Measurements from ENCODE around the gene CDHR5. TPM values are rescaled to one million over a fixed set of nuclear protein-coding genes. Genes with fewer than 3 reads are reported as not detected.
"Not testable (repeated sequence)": the region's sequence is repeated elsewhere in the genome, so short reads cannot be mapped to it uniquely, and the experiment has no call there.

The CDHR5 gene
- total RNA-seq, 2 donors from 2014 or later, result 0.13 to 0.27 TPM

DNA sequence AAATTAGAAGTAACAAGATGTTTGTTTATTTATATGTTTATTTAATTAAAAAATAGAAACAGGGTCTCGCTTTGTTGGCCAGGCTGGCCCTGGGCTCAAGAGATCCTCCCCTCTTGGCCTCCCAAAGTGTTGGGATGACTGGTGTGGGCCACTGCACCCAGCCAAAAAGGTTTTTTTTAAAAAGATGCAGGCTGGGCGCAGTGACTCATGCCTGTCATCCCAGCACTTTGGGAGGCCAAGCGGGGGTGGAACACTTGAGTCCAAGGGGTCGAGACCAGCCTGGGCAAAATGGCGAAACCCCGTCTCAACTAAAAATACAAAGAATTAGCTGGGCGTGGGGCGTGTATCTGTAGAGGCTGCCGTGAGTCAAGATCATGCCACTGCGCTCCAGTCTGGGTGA lies 25.7 kb upstream of the CDHR5 start:
- no peaks in the 10 kb centered on the region for H3K4me1 Mint-ChIP-seq
- no peak overlapping the region for H3K27ac ChIP-seq (ENCODE audit: low read depth, low read length)
- H3K36me3 Mint-ChIP-seq (ENCODE audit: low read depth), result peaks cover 57% of the 10 kb centered on the region
- no peak overlapping the region for H3K27ac Mint-ChIP-seq
- WGBS, 2 experiments (ENCODE audit: insufficient coverage in 1 of 2, insufficient read length in 1 of 2), result 97 to 98% methylated on average over 10 of the region's 10 CpGs
- peaks cover 28% of the 10 kb centered on the region for H3K36me3 ChIP-seq (ENCODE audit: control insufficient read depth, insufficient read depth, low read length)
- no peak overlapping the region for H3K9ac ChIP-seq (ENCODE audit: extremely low read depth, low read length, poor library complexity, severe bottlenecking)
- H3K4me3 Mint-ChIP-seq, result no peak overlapping the region
- H3K4me1 ChIP-seq (ENCODE audit: control insufficient read depth, insufficient read depth, low read length), result no peaks in the 10 kb centered on the region
- H3K4me3 ChIP-seq (ENCODE audit: low read length), result no peak overlapping the region
- H3K27me3 Mint-ChIP-seq (ENCODE audit: insufficient read depth), result no peaks in the 10 kb centered on the region
- H3K9me3 Mint-ChIP-seq, result no peaks in the 10 kb centered on the region
- no peak for DNase-seq
- no peaks in the 10 kb centered on the region for H3K9me3 ChIP-seq (ENCODE audit: control insufficient read depth, low read length)
- H3K27me3 ChIP-seq (ENCODE audit: control insufficient read depth, insufficient read depth, low read length, poor library complexity, severe bottlenecking), result no peaks in the 10 kb centered on the region
- TF ChIP-seq, protein P1, sequence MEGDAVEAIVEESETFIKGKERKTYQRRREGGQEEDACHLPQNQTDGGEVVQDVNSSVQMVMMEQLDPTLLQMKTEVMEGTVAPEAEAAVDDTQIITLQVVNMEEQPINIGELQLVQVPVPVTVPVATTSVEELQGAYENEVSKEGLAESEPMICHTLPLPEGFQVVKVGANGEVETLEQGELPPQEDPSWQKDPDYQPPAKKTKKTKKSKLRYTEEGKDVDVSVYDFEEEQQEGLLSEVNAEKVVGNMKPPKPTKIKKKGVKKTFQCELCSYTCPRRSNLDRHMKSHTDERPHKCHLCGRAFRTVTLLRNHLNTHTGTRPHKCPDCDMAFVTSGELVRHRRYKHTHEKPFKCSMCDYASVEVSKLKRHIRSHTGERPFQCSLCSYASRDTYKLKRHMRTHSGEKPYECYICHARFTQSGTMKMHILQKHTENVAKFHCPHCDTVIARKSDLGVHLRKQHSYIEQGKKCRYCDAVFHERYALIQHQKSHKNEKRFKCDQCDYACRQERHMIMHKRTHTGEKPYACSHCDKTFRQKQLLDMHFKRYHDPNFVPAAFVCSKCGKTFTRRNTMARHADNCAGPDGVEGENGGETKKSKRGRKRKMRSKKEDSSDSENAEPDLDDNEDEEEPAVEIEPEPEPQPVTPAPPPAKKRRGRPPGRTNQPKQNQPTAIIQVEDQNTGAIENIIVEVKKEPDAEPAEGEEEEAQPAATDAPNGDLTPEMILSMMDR (conservative IDR thresholded peaks at IDR 0.05), result no peak

DNA sequence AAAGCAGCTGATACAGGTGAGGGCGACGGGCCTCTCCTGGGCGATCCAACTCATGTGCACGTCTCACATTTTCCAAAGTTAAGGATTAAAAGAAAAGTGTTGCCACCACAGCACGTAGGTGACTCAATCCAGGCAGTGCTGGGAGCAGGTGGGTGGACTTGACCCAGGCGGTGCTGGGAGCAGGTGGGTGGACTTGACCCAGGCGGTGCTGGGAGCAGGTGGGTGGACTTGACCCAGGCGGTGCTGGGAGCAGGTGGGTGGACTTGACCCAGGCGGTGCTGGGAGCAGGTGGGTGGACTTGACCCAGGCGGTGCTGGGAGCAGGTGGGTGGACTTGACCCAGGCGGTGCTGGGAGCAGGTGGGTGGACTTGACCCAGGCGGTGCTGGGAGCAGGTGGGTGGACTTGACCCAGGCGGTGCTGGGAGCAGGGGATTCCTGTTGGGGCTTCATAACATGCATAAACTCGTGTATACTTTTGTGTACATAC lies 23.0 kb upstream of the CDHR5 start:
- H3K27me3 ChIP-seq (ENCODE audit: control insufficient read depth, insufficient read depth, low read length, poor library complexity, severe bottlenecking); H3K4me1 ChIP-seq (ENCODE audit: control insufficient read depth, insufficient read depth, low read length); H3K9me3 ChIP-seq (ENCODE audit: control insufficient read depth, low read length); DNase-seq; H3K4me1 Mint-ChIP-seq; H3K4me3 ChIP-seq (ENCODE audit: low read length); H3K27me3 Mint-ChIP-seq (ENCODE audit: insufficient read depth); H3K4me3 Mint-ChIP-seq; H3K9me3 Mint-ChIP-seq; H3K27ac Mint-ChIP-seq; H3K9ac ChIP-seq (ENCODE audit: extremely low read depth, low read length, poor library complexity, severe bottlenecking); H3K27ac ChIP-seq (ENCODE audit: low read depth, low read length): not testable (repeated sequence)
- WGBS, 2 experiments (ENCODE audit: insufficient coverage in 1 of 2, insufficient read length in 1 of 2), result 96 to 100% methylated on average over 4 to 10 of the region's 14 CpGs
- peaks cover 47% of the 10 kb centered on the region for H3K36me3 Mint-ChIP-seq (ENCODE audit: low read depth)
- peaks cover 19% of the 10 kb centered on the region for H3K36me3 ChIP-seq (ENCODE audit: control insufficient read depth, insufficient read depth, low read length)

DNA sequence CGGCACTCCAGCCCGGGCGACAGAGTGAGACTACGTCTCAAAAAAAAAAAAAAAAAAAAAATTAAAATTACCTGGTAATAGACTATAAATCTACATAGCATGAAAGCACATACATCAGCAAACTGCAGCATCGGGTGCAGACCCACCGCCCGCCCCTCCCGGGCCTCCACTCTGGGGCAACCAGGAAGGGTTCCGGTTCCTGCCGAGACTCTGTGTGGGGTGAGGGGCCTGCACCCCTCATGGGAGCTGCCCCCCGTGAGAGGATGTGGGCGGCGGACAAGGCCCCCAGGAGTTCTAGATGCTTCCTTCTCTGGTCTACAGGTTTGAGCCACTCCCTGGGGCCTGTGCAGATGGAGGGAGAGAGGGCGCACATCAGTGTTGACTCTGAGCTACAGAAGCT lies 21.5 kb upstream of the CDHR5 start:
- no peaks in the 10 kb centered on the region for H3K27me3 Mint-ChIP-seq (ENCODE audit: insufficient read depth)
- H3K4me3 ChIP-seq (ENCODE audit: low read length), result no peak overlapping the region

More for the DNA sequence above, 21.5 kb upstream of the CDHR5 start:
- no peaks in the 10 kb centered on the region for H3K9me3 Mint-ChIP-seq
- Histone ChIP-seq H3K9ac (ENCODE audit: extremely low read depth, low read length, poor library complexity, severe bottlenecking) (no peak overlapping the region), H3K4me1 (ENCODE audit: control insufficient read depth, insufficient read depth, low read length) (no peaks in the 10 kb centered on the region), H3K27ac (ENCODE audit: low read depth, low read length) (no peak overlapping the region), H3K9me3 (ENCODE audit: control insufficient read depth, low read length) (no peaks in the 10 kb centered on the region), H3K27me3 (ENCODE audit: control insufficient read depth, insufficient read depth, low read length, poor library complexity, severe bottlenecking) (peaks cover under 1% of the 10 kb centered on the region), H3K36me3 (ENCODE audit: control insufficient read depth, insufficient read depth, low read length) (peaks cover 13% of the 10 kb centered on the region)
- WGBS, 2 experiments (ENCODE audit: insufficient coverage in 1 of 2, insufficient read length in 1 of 2), result 92 to 100% methylated on average over 1 to 9 of the region's 14 CpGs
- DNase-seq, result no peak
- H3K36me3 Mint-ChIP-seq (ENCODE audit: low read depth), result peaks cover 38% of the 10 kb centered on the region
- H3K4me1 Mint-ChIP-seq, result no peaks in the 10 kb centered on the region
- H3K27ac Mint-ChIP-seq, result no peak overlapping the region
- TF ChIP-seq, protein P1 (conservative IDR thresholded peaks at IDR 0.05), result no peak
- H3K4me3 Mint-ChIP-seq, result no peak overlapping the region

All from endodermal cell (in vitro differentiated cells).